Upper lobe of right lung (tissue), 1 donor: Measurements from ENCODE around the gene TPO. TPM values are rescaled to one million over a fixed set of nuclear protein-coding genes. Genes with fewer than 3 reads are reported as not detected.

ENCODE experiments used
- ATAC-seq: fragments of 200-7000 bp; cut with Tn5 transposase; one replicate; pipeline ENCODE4 v1.9.1; 2020; ENCODE audit warnings: mild to moderate bottlenecking, moderate library complexity
- DNase-seq: peaks from one replicate; pipeline ENCODE4 v3.0.0-alpha.2; 2020
- H3K27ac ChIP-seq: fragments of 200-600 bp; one replicate; pipeline ENCODE4 v1.8.0; 2022
- H3K27me3 ChIP-seq: fragments of 200-600 bp; one replicate; pipeline ENCODE4 v1.8.0; 2022; ENCODE audit warnings: mild to moderate bottlenecking
- H3K36me3 ChIP-seq: fragments of 200-600 bp; one replicate; pipeline ENCODE4 v1.8.0; 2022
- H3K4me1 ChIP-seq: fragments of 200-600 bp; one replicate; pipeline ENCODE4 v1.8.0; 2022
- H3K4me3 ChIP-seq: fragments of 200-600 bp; one replicate; pipeline ENCODE4 v1.8.0; 2022; ENCODE audit warnings: mild to moderate bottlenecking
- H3K9me3 ChIP-seq: fragments of 200-600 bp; one replicate; pipeline ENCODE4 v1.8.0; 2022
- CTCF ChIP-seq: fragments of 200-600 bp; IDR thresholded peaks from one replicate; pipeline ENCODE4 v1.8.0; 2022; ENCODE audit warnings: antibody characterized with exemption
- intact Hi-C: fragments of 100-400 bp; cut with DNase I; formaldehyde crosslinking; loops from one replicate; pipeline ENCODE4 v1.11.0; 2022
- total RNA-seq: library from RNA; stranded (reverse); fragmentation: NEBNext Ultra II Directional; extraction: Animal tissue kit (Norgen Biotek cat#: 25700); gene quantifications from one replicate; pipeline ENCODE4 v1.2.1, GENCODE V29; 2021
- donor health status: DM: no; HTN: yes; CAD: no; lungs with severe emphysema.

Gene TPO
- total RNA-seq, 1 donor from 2014 or later, result not detected

- Histone ChIP-seq H3K27me3 (no peaks in the 10 kb centered on the region), H3K4me1 (peaks cover 14% of the 10 kb centered on the region), H3K27ac (no peak overlapping the region), H3K4me3 (no peak overlapping the region), H3K9me3 (no peaks in the 10 kb centered on the region), H3K36me3 (no peaks in the 10 kb centered on the region)
- intact Hi-C loops, result no loop called here
- DNase-seq (peak; percentile 57), ATAC-seq (no peak)
- TF ChIP-seq CTCF, result no peak
These were observed 175.1 kb downstream of the TPO start for GRCh38 chr2:1588051-1588977.

GRCh38 chr2:1588978-1589621 is 175.8 kb downstream of the TPO start:
- H3K4me3 ChIP-seq, result no peak overlapping the region
- intact Hi-C loops, result no loop called here
- TF ChIP-seq CTCF, result no peak
- no peaks in the 10 kb centered on the region for H3K27me3 ChIP-seq
- H3K36me3 ChIP-seq, result no peaks in the 10 kb centered on the region
- no peaks in the 10 kb centered on the region for H3K9me3 ChIP-seq
- ATAC-seq, result no peak
- peaks cover 18% of the 10 kb centered on the region for H3K4me1 ChIP-seq
- DNase-seq, result peak; percentile 56
- H3K27ac ChIP-seq, result no peak overlapping the region

- Histone ChIP-seq H3K27me3 (no peaks in the 10 kb centered on the region), H3K4me1 (peaks cover 18% of the 10 kb centered on the region), H3K9me3 (no peaks in the 10 kb centered on the region), H3K36me3 (no peaks in the 10 kb centered on the region), H3K4me3 (no peak overlapping the region), H3K27ac (no peak overlapping the region)
- intact Hi-C loops, result no loop called here
- ATAC-seq (no peak), DNase-seq (peak; percentile 57)
- no peak for TF ChIP-seq CTCF
These were observed 177.6 kb downstream of the TPO start for GRCh38 chr2:1590596-1591460.

- intact Hi-C loops, result no loop called here
- no peaks in the 10 kb centered on the region for H3K27me3 ChIP-seq
- no peak overlapping the region for H3K4me3 ChIP-seq
- no peak for TF ChIP-seq CTCF
- H3K27ac ChIP-seq, result no peak overlapping the region
- no peaks in the 10 kb centered on the region for H3K36me3 ChIP-seq
- no peaks in the 10 kb centered on the region for H3K9me3 ChIP-seq
- no peak for ATAC-seq
- peak; percentile 66 for DNase-seq
- peaks cover 18% of the 10 kb centered on the region for H3K4me1 ChIP-seq
These were observed 178.2 kb downstream of the TPO start for GRCh38 chr2:1591461-1591770.
